Prostate gland (tissue), 2 donors: ENCODE measurements around the gene LCN9. TPM values are rescaled to one million over a fixed set of nuclear protein-coding genes. Genes with fewer than 3 reads are reported as not detected.

Experiments used
- DNase-seq: peaks from one replicate; pipeline ENCODE4 v3.0.0-alpha.2; 2019; ENCODE audit warnings: low spot score
- H3K27ac ChIP-seq, 2 donors: fragments of 200-600 bp; sonication (generic); 2 replicates each; pipeline ENCODE4 v1.5.1; 2017 to 2019
- H3K27me3 ChIP-seq: fragments of 200-600 bp; sonication (generic); replicated peaks from 2 replicates; pipeline ENCODE4 v1.5.1; 2019; ENCODE audit not compliant: insufficient read depth
- H3K36me3 ChIP-seq, 2 donors: fragments of 200-600 bp; sonication (generic); 1 replicate in 1 of 2; 2 replicates in 1 of 2; pipeline versions ENCODE4 v1.5.1 to v1.8.1; 2017 to 2019
- H3K4me1 ChIP-seq: fragments of 200-600 bp; sonication (generic); replicated peaks from 2 replicates; pipeline ENCODE4 v1.5.1; 2019
- H3K4me3 ChIP-seq, 2 donors: fragments of 200-600 bp; sonication (generic); 2 replicates each; pipeline ENCODE4 v1.5.1; 2017 to 2019
- H3K9me3 ChIP-seq: fragments of 200-600 bp; sonication (generic); 2 replicates; pipeline ENCODE4 v1.5.1; 2017
- CTCF ChIP-seq, 4 experiments: fragments of 200-600 bp in 2 of 4; fragments of 450-650 bp in 2 of 4; sonication (generic) in 2 of 4; IDR thresholded peaks; 1 replicate in 3 of 4; 2 replicates in 1 of 4; pipeline ENCODE4 v1.5.1; 2016 to 2019; ENCODE audit warnings: antibody characterized with exemption in 4 of 4, mild to moderate bottlenecking in 2 of 4, moderate library complexity in 2 of 4
- POLR2A ChIP-seq: fragments of 450-650 bp; IDR thresholded peaks from one replicate; pipeline ENCODE4 v1.6.1; 2016; ENCODE audit warnings: antibody characterized with exemption, mild to moderate bottlenecking
- POLR2AphosphoS5 ChIP-seq: sonication (generic); formaldehyde crosslinking; IDR thresholded peaks from one replicate; pipeline ENCODE4 v1.6.1; 2017; ENCODE audit warnings: antibody characterized with exemption
- WGBS: methylation state at CpG from one replicate; pipeline ENCODE4 v1.1.5; 2018; 5-methylcytosine and 5-hydroxymethylcytosine counted together
- intact Hi-C: fragments of 100-400 bp; cut with DNase I; formaldehyde crosslinking; loops from one replicate; pipeline ENCODE4 v1.14.2; 2022
- total RNA-seq, 2 donors: library from RNA; depleted of rRNA; stranded (reverse); fragments of >200 nt; gene quantifications; one replicate each; pipeline ENCODE4 v1.1.0, GENCODE V29; 2016

LCN9 gene
- total RNA-seq, 2 donors from 2014 or later, result not detected

DNA sequence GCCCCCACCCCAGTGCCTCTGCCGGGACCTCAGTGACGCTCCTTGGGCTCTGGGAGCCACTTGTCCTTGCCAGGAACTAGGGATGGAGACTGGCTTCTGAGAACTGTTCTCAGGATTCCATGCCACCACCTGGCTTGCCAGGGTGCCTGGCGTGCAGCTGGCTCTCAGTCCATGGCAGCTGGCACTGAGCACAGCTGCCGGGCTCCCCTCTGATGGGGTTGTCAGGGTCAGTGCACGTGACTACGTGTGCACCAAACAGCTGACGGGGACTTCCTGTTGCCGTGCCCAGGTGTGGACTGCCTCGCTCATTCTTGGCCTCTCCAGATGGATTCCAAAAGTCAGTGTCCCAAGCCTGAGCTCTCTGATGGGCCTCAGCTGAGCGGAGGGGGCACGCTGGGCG is 48.3 kb downstream of the LCN9 start:
- TF ChIP-seq POLR2A (no peak), CTCF (IDR thresholded peaks at IDR 0.05) (no peak), POLR2AphosphoS5 (no peak)
- H3K4me3 ChIP-seq, result no peak overlapping the region
- H3K4me1 ChIP-seq, result no peaks in the 10 kb centered on the region
- no peak overlapping the region for H3K27ac ChIP-seq
- WGBS, result 70% methylated on average over 11 of the region's 12 CpGs
- no peak for DNase-seq
- H3K9me3 ChIP-seq, result no peaks in the 10 kb centered on the region
- intact Hi-C loops, result no loop called here
- H3K36me3 ChIP-seq, result no peaks in the 10 kb centered on the region
- peaks cover 21% of the 10 kb centered on the region for H3K27me3 ChIP-seq

DNA sequence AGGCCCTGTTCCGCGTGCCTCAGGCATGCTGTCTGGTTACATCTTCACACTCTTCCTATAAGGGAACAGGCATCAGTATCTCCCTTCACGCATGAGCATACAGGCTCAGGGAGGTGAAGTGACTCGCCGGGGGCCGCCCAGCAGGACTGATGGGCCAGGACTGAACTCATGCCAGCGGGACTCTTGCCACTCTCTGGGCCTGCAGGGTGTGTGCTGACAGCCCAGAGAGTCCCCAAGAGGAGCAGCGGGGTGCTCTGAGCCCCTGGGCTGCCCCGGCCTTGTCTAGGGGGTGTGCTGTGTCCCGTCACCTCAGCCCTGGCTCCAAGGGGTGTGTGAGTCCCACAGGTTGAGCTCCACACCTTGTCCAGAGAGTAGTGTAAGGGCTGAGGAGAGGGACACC is 48.8 kb downstream of the LCN9 start:
- Histone ChIP-seq H3K27me3 (peaks cover 19% of the 10 kb centered on the region), H3K9me3 (no peaks in the 10 kb centered on the region), H3K4me3 (no peak overlapping the region), H3K4me1 (no peaks in the 10 kb centered on the region), H3K27ac (no peak overlapping the region), H3K36me3 (no peaks in the 10 kb centered on the region)
- no peak for DNase-seq
- 90% methylated on average over 10 of the region's 10 CpGs for WGBS
- intact Hi-C loops, result no loop called here
- TF ChIP-seq POLR2A, result no peak
- no peak for TF ChIP-seq POLR2AphosphoS5

DNA sequence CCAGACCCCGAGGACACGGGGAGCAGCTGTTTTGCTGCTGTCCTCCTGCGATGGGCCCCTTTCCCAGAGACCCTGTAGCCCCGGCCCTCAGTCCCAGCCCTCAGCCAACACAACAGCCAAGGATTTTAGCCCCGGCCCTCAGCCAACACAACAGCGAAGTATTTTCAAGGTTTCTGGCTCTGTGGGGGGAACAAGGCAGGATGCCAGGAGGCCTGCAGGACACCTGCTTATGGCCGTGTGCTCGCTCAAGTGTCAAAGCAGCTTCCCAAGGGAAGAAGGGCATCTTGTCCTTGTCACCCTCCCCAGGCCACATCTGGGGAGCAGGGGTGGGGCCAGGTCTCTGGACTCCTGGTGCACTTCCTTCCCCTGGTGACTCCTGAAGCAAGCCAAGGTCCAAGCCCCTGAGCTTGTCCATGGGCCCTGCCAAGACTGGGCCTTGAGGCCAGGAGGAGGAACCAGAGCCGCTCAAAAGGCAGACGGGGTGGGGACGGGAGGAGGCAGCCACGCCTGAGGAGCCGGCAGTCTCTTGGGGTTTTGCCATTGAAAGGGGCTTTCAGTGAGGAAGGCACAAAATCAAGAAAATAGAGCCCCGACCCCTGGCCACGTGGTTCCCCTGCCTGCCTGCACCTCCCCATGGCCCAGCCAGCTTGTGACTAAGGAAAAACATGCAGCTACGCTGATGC is 49.6 kb downstream of the LCN9 start:
- H3K4me3 ChIP-seq, result no peak overlapping the region
- H3K4me1 ChIP-seq, result no peaks in the 10 kb centered on the region
- no peaks in the 10 kb centered on the region for H3K9me3 ChIP-seq
- intact Hi-C loops, result no loop called here
- no peak for TF ChIP-seq POLR2A
- no peak for TF ChIP-seq POLR2AphosphoS5
- TF ChIP-seq CTCF (IDR thresholded peaks at IDR 0.05), result no peak
- no peak overlapping the region for H3K27ac ChIP-seq
- no peaks in the 10 kb centered on the region for H3K36me3 ChIP-seq
- peaks cover 24% of the 10 kb centered on the region for H3K27me3 ChIP-seq
- 44% methylated on average over 15 of the region's 16 CpGs for WGBS
- no peak for DNase-seq

DNA sequence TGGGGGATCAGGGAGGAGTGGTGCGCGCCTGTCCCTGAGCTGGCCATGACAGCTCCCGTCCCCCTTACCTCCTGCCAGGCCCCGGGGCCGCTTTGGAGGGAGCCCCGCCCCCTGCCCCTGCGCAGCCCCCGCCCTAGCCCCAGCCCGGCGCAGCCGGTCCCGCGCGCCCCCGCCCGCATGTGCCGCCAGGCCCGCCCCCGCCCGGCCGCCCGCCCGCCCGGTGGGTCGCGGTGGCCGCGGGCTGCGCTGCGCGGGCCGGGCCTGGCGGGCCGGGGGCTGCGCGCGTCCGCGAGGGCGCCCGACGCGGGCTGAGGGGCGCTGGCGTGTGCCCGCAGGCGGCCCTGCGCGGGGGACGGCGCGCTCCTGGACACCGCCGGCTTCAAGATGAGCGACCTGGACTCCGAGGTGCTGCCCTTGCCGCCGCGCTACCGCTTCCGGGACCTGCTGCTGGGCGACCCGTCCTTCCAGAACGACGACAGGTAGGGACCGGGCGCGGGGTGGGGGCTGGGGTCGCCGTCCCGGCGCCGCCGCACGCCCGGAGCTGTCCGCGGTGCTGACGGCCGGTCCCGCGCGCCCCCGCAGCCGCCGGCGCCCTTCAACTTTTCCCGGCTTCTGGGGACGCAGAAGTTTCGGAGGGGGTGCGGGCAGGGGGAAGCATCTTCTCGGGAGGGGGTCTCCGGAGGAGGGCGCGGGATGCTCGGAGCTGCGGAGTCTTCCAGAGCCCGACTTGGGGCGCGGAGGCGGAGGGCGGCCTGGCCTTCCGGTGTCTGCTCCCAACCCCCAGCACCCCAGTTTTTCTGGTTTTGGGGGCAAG is 51.3 kb downstream of the LCN9 start:
- intact Hi-C loops, result no loop called here
- no peak for TF ChIP-seq POLR2A
- H3K27ac ChIP-seq, result no peak overlapping the region
- no peak for DNase-seq
- WGBS, result 3% methylated on average over 41 of the region's 103 CpGs
- H3K9me3 ChIP-seq, result no peaks in the 10 kb centered on the region
- no peak overlapping the region for H3K4me3 ChIP-seq
- H3K36me3 ChIP-seq, result no peaks in the 10 kb centered on the region
- no peaks in the 10 kb centered on the region for H3K4me1 ChIP-seq
- peaks cover 24% of the 10 kb centered on the region for H3K27me3 ChIP-seq

GRCh38 chr9:135715056-135715595 is 52.0 kb downstream of the LCN9 start:
- 22% methylated on average over 23 of the region's 23 CpGs for WGBS
- no peak for TF ChIP-seq POLR2A
- no peak for TF ChIP-seq CTCF (IDR thresholded peaks at IDR 0.05)
- TF ChIP-seq POLR2AphosphoS5, result no peak
- Histone ChIP-seq H3K36me3 (no peaks in the 10 kb centered on the region), H3K9me3 (no peaks in the 10 kb centered on the region), H3K4me3 (no peak overlapping the region), H3K27ac (no peak overlapping the region), H3K27me3 (peaks cover 24% of the 10 kb centered on the region), H3K4me1 (no peaks in the 10 kb centered on the region)
- DNase-seq, result no peak
- intact Hi-C loops, result no loop called here
